Natural killer cell (primary cell): Measurements from ENCODE around the gene RBFOX1. TPM values are rescaled to one million over a fixed set of nuclear protein-coding genes. Genes with fewer than 3 reads are reported as not detected.

Experiments used
- ATAC-seq, 3 donors: fragments of 150-1000 bp in 2 of 3; fragments of 200-7000 bp in 1 of 3; cut with Tn5 transposase; 1 replicate in 1 of 3; 2 replicates in 2 of 3; pipeline ENCODE4 v1.10.0; 2021; ENCODE audit warnings: mild to moderate bottlenecking in 2 of 3, moderate library complexity in 2 of 3
- DNase-seq, 2 donors: peaks; one replicate each; pipeline versions ENCODE4 v3.0.0 to v3.0.0-alpha.2; 2013 to 2021; ENCODE audit warnings: mixed read lengths in 1 of 2
- H3K27ac ChIP-seq: one replicate; pipeline ENCODE4 v1.5.1; 2013; ENCODE audit warnings: mild to moderate bottlenecking, low read length
- H3K27me3 ChIP-seq: one replicate; pipeline ENCODE4 v1.6.1; 2013; ENCODE audit warnings: low read length; ENCODE audit not compliant: control insufficient read depth, insufficient read depth
- H3K36me3 ChIP-seq: one replicate; pipeline ENCODE4 v1.6.1; 2013; ENCODE audit warnings: low read length; ENCODE audit not compliant: control insufficient read depth, insufficient read depth
- H3K4me1 ChIP-seq: one replicate; pipeline ENCODE4 v1.6.1; 2013; ENCODE audit warnings: low read length; ENCODE audit not compliant: control insufficient read depth, insufficient read depth
- H3K4me3 ChIP-seq: one replicate; pipeline ENCODE4 v1.5.1; 2013; ENCODE audit warnings: low read length
- H3K9me3 ChIP-seq: one replicate; pipeline ENCODE4 v1.6.1; 2013; ENCODE audit warnings: low read length; ENCODE audit not compliant: control insufficient read depth, insufficient read depth
- H3K27ac Mint-ChIP-seq, 2 donors: one replicate each; pipeline ENCODE4 v1.8.0; 2022; ENCODE audit warnings: mild to moderate bottlenecking in 2 of 2, mixed read lengths in 2 of 2, moderate library complexity in 1 of 2
- H3K27me3 Mint-ChIP-seq, 2 donors: one replicate each; pipeline ENCODE4 v1.8.0; 2022; ENCODE audit warnings: low read depth in 2 of 2, mixed read lengths in 2 of 2
- H3K36me3 Mint-ChIP-seq: one replicate; pipeline ENCODE4 v1.8.0; 2022; ENCODE audit warnings: mixed read lengths
- H3K4me1 Mint-ChIP-seq, 2 donors: one replicate each; pipeline ENCODE4 v1.8.0; 2022; ENCODE audit warnings: mixed read lengths in 2 of 2
- H3K4me3 Mint-ChIP-seq: one replicate; pipeline ENCODE4 v1.8.0; 2022; ENCODE audit warnings: mild to moderate bottlenecking, moderate library complexity, mixed read lengths
- H3K9me3 Mint-ChIP-seq, 2 donors: one replicate each; pipeline ENCODE4 v1.8.0; 2022; ENCODE audit warnings: mixed read lengths in 2 of 2
- WGBS: methylation state at CpG from one replicate; pipeline ENCODE4 v1.1.7; 2013; ENCODE audit warnings: missing lambda C conversion rate; ENCODE audit not compliant: insufficient coverage; 5-methylcytosine and 5-hydroxymethylcytosine counted together
- intact Hi-C: fragments of 100-400 bp; cut with micrococcal nuclease; formaldehyde crosslinking; loops from one replicate; pipeline ENCODE4 v1.14.2; 2022
- total RNA-seq, 4 donors: library from RNA; stranded (reverse); fragments of 120-200 nt in 1 of 4; gene quantifications; one replicate each; pipeline versions ENCODE4 v1.2.3 to v1.2.4, GENCODE V29; 2013 to 2022
- TF ChIP-seq, protein P1 (sequence below): fragments of 200-600 bp; IDR thresholded peaks from one replicate; pipeline ENCODE4 v1.8.0; 2022; ENCODE audit warnings: antibody characterized with exemption

The RBFOX1 gene
- total RNA-seq, 3 donors from 2014 or later (not counting 1 experiment from before 2014, with no cell fraction given), result not detected

GRCh38 chr16:7437843-7438242 is 105.2 kb downstream of the RBFOX1 start:
- DNase-seq (no peak), ATAC-seq (no peak)
- WGBS, result 93% methylated on average over 7 of the region's 7 CpGs
- H3K27ac Mint-ChIP-seq, result no peak overlapping the region
- no peak overlapping the region for H3K4me3 ChIP-seq
- peaks cover 7% of the 10 kb centered on the region in 2 donors for H3K9me3 Mint-ChIP-seq
- H3K36me3 ChIP-seq, result no peaks in the 10 kb centered on the region
- H3K4me1 ChIP-seq, result no peaks in the 10 kb centered on the region
- H3K4me3 Mint-ChIP-seq, result no peak overlapping the region
- no peak overlapping the region for H3K27ac ChIP-seq
- no peaks in the 10 kb centered on the region for H3K4me1 Mint-ChIP-seq
- H3K27me3 Mint-ChIP-seq, result no peaks in the 10 kb centered on the region
- H3K36me3 Mint-ChIP-seq, result no peaks in the 10 kb centered on the region
- intact Hi-C loops, result no loop called here
- H3K9me3 ChIP-seq, result no peaks in the 10 kb centered on the region
- H3K27me3 ChIP-seq, result no peaks in the 10 kb centered on the region
- TF ChIP-seq, protein P1, sequence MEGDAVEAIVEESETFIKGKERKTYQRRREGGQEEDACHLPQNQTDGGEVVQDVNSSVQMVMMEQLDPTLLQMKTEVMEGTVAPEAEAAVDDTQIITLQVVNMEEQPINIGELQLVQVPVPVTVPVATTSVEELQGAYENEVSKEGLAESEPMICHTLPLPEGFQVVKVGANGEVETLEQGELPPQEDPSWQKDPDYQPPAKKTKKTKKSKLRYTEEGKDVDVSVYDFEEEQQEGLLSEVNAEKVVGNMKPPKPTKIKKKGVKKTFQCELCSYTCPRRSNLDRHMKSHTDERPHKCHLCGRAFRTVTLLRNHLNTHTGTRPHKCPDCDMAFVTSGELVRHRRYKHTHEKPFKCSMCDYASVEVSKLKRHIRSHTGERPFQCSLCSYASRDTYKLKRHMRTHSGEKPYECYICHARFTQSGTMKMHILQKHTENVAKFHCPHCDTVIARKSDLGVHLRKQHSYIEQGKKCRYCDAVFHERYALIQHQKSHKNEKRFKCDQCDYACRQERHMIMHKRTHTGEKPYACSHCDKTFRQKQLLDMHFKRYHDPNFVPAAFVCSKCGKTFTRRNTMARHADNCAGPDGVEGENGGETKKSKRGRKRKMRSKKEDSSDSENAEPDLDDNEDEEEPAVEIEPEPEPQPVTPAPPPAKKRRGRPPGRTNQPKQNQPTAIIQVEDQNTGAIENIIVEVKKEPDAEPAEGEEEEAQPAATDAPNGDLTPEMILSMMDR, result no peak

- no peaks in the 10 kb centered on the region for H3K27me3 Mint-ChIP-seq
- TF ChIP-seq, protein P1, result no peak
- H3K9me3 Mint-ChIP-seq, result peaks cover 7% of the 10 kb centered on the region in 2 donors
- no peak overlapping the region for H3K4me3 Mint-ChIP-seq
- 86% methylated on average over 5 of the region's 5 CpGs for WGBS
- Histone ChIP-seq H3K4me1 (no peaks in the 10 kb centered on the region), H3K9me3 (no peaks in the 10 kb centered on the region), H3K27ac (no peak overlapping the region), H3K4me3 (no peak overlapping the region), H3K27me3 (no peaks in the 10 kb centered on the region), H3K36me3 (no peaks in the 10 kb centered on the region)
- ATAC-seq (no peak), DNase-seq (no peak)
- no peak overlapping the region for H3K27ac Mint-ChIP-seq
- intact Hi-C loops, result no loop called here
- no peaks in the 10 kb centered on the region for H3K4me1 Mint-ChIP-seq
- H3K36me3 Mint-ChIP-seq, result no peaks in the 10 kb centered on the region
Measured at GRCh38 chr16:7438601-7439000, 106.0 kb downstream of the RBFOX1 start.

DNA sequence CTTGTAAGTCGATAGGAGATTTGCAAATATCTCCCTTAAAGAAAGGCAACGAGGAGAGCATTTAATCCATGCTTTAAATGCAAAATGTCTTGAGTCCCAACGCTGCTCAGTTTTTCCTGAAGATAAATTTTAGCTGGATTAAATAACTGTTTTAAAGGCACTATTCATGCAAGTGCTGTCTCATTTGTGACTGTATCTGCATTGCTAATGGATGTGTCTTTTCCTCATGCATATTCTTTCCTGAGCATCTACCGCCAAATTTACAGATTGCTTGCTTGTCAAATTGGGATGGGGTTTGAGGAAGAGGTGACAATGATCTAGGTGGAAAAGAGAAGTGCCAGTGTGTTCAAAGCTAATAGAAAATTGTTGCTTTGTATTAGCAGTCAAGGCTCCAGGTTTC is 106.9 kb downstream of the RBFOX1 start:
- Histone ChIP-seq H3K36me3 (no peaks in the 10 kb centered on the region), H3K27me3 (no peaks in the 10 kb centered on the region), H3K27ac (no peak overlapping the region), H3K4me1 (no peaks in the 10 kb centered on the region), H3K4me3 (no peak overlapping the region), H3K9me3 (no peaks in the 10 kb centered on the region)
- no peak overlapping the region for H3K27ac Mint-ChIP-seq
- ATAC-seq, result no peak
- WGBS, result 53% methylated on average over 4 of the region's 4 CpGs
- peaks cover 4 to 5% of the 10 kb centered on the region in 2 donors for H3K9me3 Mint-ChIP-seq
- TF ChIP-seq, protein P1, result no peak
- intact Hi-C loops, result no loop called here
- no peak for DNase-seq
- H3K4me3 Mint-ChIP-seq, result no peak overlapping the region
- H3K27me3 Mint-ChIP-seq, result no peaks in the 10 kb centered on the region
- no peaks in the 10 kb centered on the region for H3K36me3 Mint-ChIP-seq
- H3K4me1 Mint-ChIP-seq, result no peaks in the 10 kb centered on the region

DNA sequence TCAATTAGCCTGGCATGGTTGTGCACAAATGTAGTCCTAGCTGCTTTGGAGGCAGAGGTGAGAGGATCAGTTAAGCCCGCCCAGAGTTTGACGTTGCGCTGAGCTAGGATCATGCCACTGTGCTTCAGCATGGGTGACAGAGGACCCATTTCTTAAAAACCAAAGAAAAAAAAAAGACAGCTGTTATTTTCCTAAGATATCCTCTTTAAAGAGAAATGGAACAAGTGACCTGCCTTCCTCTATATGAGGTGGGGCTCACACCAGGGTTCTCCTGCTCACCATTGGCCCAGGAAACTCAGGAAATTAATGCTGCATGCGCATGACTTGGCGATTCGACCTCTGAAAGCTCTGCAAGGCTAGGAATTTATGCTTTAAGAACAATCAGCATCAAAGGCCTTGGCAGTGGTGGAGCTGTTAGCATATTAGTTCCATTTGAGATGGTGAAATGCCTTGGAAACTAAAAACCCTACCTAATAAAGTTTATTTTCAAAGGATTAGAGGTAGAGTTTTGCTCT is 108.3 kb downstream of the RBFOX1 start:
- Mint-ChIP-seq H3K36me3 (no peaks in the 10 kb centered on the region), H3K27me3 (no peaks in the 10 kb centered on the region)
- 58% methylated on average over 6 of the region's 6 CpGs for WGBS

More for the DNA sequence above, 108.3 kb downstream of the RBFOX1 start:
- ATAC-seq (no peak), DNase-seq (no peak)
- TF ChIP-seq, protein P1, result no peak
- no peaks in the 10 kb centered on the region for H3K27me3 ChIP-seq
- H3K4me3 ChIP-seq, result no peak overlapping the region
- H3K9me3 ChIP-seq, result no peaks in the 10 kb centered on the region
- H3K9me3 Mint-ChIP-seq, result peaks cover 4 to 7% of the 10 kb centered on the region in 2 donors
- no peak overlapping the region for H3K27ac Mint-ChIP-seq
- H3K4me1 ChIP-seq, result no peaks in the 10 kb centered on the region
- no peaks in the 10 kb centered on the region for H3K36me3 ChIP-seq
- no peaks in the 10 kb centered on the region for H3K4me1 Mint-ChIP-seq
- H3K4me3 Mint-ChIP-seq, result no peak overlapping the region
- intact Hi-C loops, result loop anchor here (10.0 kb wide), 1 partner anchor 56 kb away; no protein-coding TSS in a partner anchor
- no peak overlapping the region for H3K27ac ChIP-seq
